COLO668 (cell line): ENCODE measurements around the gene ATP6V0E2.
"Not testable (repeated sequence)": the region's sequence is repeated elsewhere in the genome, so short reads cannot be mapped to it uniquely, and the experiment has no call there.

Source experiments
- DNase-seq: peaks from one replicate; lab custom pipeline; 2025; ENCODE audit not compliant: unreplicated experiment; lab: John Stamatoyannopoulos, UW

The ATP6V0E2 gene

DNA sequence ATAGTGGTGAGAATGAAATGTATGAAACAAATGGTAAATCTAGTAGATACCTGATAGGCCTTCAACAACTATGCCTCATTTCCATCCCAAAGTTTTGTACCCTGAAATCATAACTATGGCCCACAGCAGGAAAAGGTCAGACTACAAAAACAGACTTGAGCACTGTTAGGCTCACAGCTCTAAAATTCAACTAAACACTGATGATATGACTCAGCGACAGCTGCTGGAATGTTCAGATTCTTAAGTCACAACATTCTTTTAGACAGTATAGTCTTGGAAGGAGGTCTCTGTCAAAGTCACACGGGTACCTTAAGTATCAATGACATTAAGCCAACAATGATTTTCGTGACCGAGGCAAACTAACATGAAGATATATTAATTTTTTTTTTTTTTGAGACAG lies 38.4 kb downstream of the ATP6V0E2 start:
- not testable (repeated sequence) for DNase-seq

DNA sequence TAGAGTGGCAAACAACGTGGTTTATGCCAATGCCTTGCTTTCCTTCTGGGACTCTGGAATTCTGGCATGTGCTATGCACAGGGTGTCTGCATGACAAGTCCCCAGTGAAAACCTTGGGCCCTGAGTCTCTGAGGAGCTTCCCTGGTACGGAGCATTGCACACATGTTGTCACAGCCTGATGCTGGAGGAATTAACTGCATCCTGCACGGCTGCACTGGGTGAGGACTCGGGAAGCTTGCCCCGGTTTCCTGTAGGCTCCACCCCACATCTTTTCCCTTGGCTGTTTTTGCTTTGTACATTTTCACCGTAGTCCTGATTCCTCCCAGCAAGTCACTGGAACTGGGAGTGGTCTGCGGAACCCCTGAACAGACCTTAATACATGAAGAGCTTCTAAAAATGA lies 52.6 kb downstream of the ATP6V0E2 start:
- not testable (repeated sequence) for DNase-seq
